Measurements from ENCODE around the gene ZNF750.

ZNF750 gene

GRCh38 chr17:82820278-82821251 is 19.3 kb downstream of the ZNF750 start:
- in situ Hi-C loops (cut with MboI; ENCODE audit: low pct_unique_long_range_greater_than_20kb, low sequenced_read_pairs), result no loop called here
- peak; percentile 16 for DNase-seq

GRCh38 chr17:82817947-82818346 is 21.9 kb downstream of the ZNF750 start:
- no peak for DNase-seq
- in situ Hi-C loops (cut with MboI; ENCODE audit: low pct_unique_long_range_greater_than_20kb, low sequenced_read_pairs), result no loop called here

GRCh38 chr17:82816358-82816757 is 23.5 kb downstream of the ZNF750 start:
- in situ Hi-C loops (cut with MboI; ENCODE audit: low pct_unique_long_range_greater_than_20kb, low sequenced_read_pairs), result no loop called here
- peak; percentile 15 for DNase-seq

GRCh38 chr17:82815790-82816305 is 24.0 kb downstream of the ZNF750 start:
- no peak for DNase-seq
- in situ Hi-C loops (cut with MboI; ENCODE audit: low pct_unique_long_range_greater_than_20kb, low sequenced_read_pairs), result no loop called here

GRCh38 chr17:82815354-82815753 is 24.5 kb downstream of the ZNF750 start:
- in situ Hi-C loops (cut with MboI; ENCODE audit: low pct_unique_long_range_greater_than_20kb, low sequenced_read_pairs), result no loop called here
- no peak for DNase-seq

- in situ Hi-C loops (cut with MboI; ENCODE audit: low pct_unique_long_range_greater_than_20kb, low sequenced_read_pairs), result no loop called here
- no peak for DNase-seq
These were observed 25.0 kb downstream of the ZNF750 start for GRCh38 chr17:82814834-82815233.

- in situ Hi-C loops (cut with MboI; ENCODE audit: low pct_unique_long_range_greater_than_20kb, low sequenced_read_pairs), result no loop called here
- no peak for DNase-seq
These were observed 26.3 kb downstream of the ZNF750 start for GRCh38 chr17:82813299-82814051.

GRCh38 chr17:82812601-82813000 is 27.2 kb downstream of the ZNF750 start:
- DNase-seq, result no peak
- in situ Hi-C loops (cut with MboI; ENCODE audit: low pct_unique_long_range_greater_than_20kb, low sequenced_read_pairs), result no loop called here

- DNase-seq, result no peak
- in situ Hi-C loops (cut with MboI; ENCODE audit: low pct_unique_long_range_greater_than_20kb, low sequenced_read_pairs), result no loop called here
These were observed 27.8 kb downstream of the ZNF750 start for GRCh38 chr17:82812058-82812457.

- in situ Hi-C loops (cut with MboI; ENCODE audit: low pct_unique_long_range_greater_than_20kb, low sequenced_read_pairs), result no loop called here
- no peak for DNase-seq
These were observed 29.0 kb downstream of the ZNF750 start for GRCh38 chr17:82810644-82811430.

- in situ Hi-C loops (cut with MboI; ENCODE audit: low pct_unique_long_range_greater_than_20kb, low sequenced_read_pairs), result no loop called here
- no peak for DNase-seq
These were observed 30.6 kb downstream of the ZNF750 start for GRCh38 chr17:82808921-82809905.

- DNase-seq, result no peak
- in situ Hi-C loops (cut with MboI; ENCODE audit: low pct_unique_long_range_greater_than_20kb, low sequenced_read_pairs), result no loop called here
These were observed 31.8 kb downstream of the ZNF750 start for GRCh38 chr17:82808006-82808405.

GRCh38 chr17:82807562-82807961 is 32.3 kb downstream of the ZNF750 start:
- DNase-seq, result no peak
- in situ Hi-C loops (cut with MboI; ENCODE audit: low pct_unique_long_range_greater_than_20kb, low sequenced_read_pairs), result no loop called here

GRCh38 chr17:82807101-82807500 is 32.7 kb downstream of the ZNF750 start:
- DNase-seq, result no peak
- in situ Hi-C loops (cut with MboI; ENCODE audit: low pct_unique_long_range_greater_than_20kb, low sequenced_read_pairs), result no loop called here

- DNase-seq, result no peak
- in situ Hi-C loops (cut with MboI; ENCODE audit: low pct_unique_long_range_greater_than_20kb, low sequenced_read_pairs), result no loop called here
These were observed 33.2 kb downstream of the ZNF750 start for GRCh38 chr17:82806645-82807044.

GRCh38 chr17:82805823-82806222 is 34.0 kb downstream of the ZNF750 start:
- no peak for DNase-seq
- in situ Hi-C loops (cut with MboI; ENCODE audit: low pct_unique_long_range_greater_than_20kb, low sequenced_read_pairs), result no loop called here

GRCh38 chr17:82805254-82805653 is 34.6 kb downstream of the ZNF750 start:
- in situ Hi-C loops (cut with MboI; ENCODE audit: low pct_unique_long_range_greater_than_20kb, low sequenced_read_pairs), result no loop called here
- DNase-seq, result no peak
